ENCODE results near the gene HIVEP2. TPM values are rescaled to one million over a fixed set of nuclear protein-coding genes. Genes with fewer than 3 reads are reported as not detected.
A peak's percentile ranks its signal among the peaks of the same experiment; 100 is the strongest.

HIVEP2 gene
- total and polyA plus RNA-seq, 2 donors (not counting 3 experiments of a cell fraction or from before 2014, with no cell fraction given): 1.3 to 4.7 TPM

DNA sequence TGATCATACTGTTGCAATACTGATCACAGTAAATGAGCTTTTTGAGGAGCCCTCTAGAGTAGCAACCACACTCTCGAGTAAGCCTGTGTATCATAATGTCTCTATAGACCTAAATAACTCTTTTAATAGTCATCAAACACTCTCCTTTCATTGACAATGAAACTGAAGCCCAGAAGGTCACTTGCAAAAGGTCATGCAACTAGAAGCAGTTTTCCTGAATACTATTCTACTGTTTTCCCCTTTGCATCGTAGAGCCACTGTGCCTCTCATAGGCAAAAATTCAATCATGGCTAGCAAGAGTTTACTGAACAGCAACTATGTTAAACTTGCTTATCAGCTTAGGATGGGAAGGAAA is 105.3 kb downstream of the HIVEP2 start:
- Histone ChIP-seq H3K27me3 (ENCODE audit: control insufficient read depth in 2 of 2, insufficient read depth in 2 of 2, low read length in 2 of 2) (no peaks in the 10 kb centered on the region), H3K4me1 (ENCODE audit: control insufficient read depth, extremely low read depth, insufficient read depth, low read length) (peaks cover 35% of the 10 kb centered on the region), H3K9me1 (replicated peaks; ENCODE audit: control insufficient read depth, extremely low read depth, insufficient read depth, low read length) (no peaks in the 10 kb centered on the region), H3K9ac (replicated peaks; ENCODE audit: extremely low read depth, insufficient read depth, low read length) (no peak overlapping the region), H3K4me2 (ENCODE audit: insufficient read depth, low read length) (no peak overlapping the region), H3K36me3 (ENCODE audit: control insufficient read depth in 2 of 2, extremely low read depth in 1 of 2, insufficient read depth in 2 of 2, low read length in 2 of 2) (no peaks in the 10 kb centered on the region), H4K20me1 (replicated peaks; ENCODE audit: control insufficient read depth, extremely low read depth, insufficient read depth, low read length) (no peaks in the 10 kb centered on the region), H3K4me3 (replicated peaks in 1 of 3; ENCODE audit: insufficient read depth in 1 of 3, low read depth in 1 of 3, low read length in 3 of 3) (no peak overlapping the region), H3K27ac (ENCODE audit: insufficient read depth, low read depth, low read length) (no peak overlapping the region), H2AFZ (ENCODE audit: low read depth, low read length) (no peak overlapping the region), H3K79me2 (ENCODE audit: control insufficient read depth, insufficient read depth, low read length) (no peaks in the 10 kb centered on the region), H3K9me3 (replicated peaks; ENCODE audit: control insufficient read depth, insufficient read depth, low read length) (no peaks in the 10 kb centered on the region)
- dilution Hi-C loops (cut with MboI; ENCODE audit: extremely low pct_ligation_motif_present, low sequenced_read_pairs) (no loop called here), intact Hi-C loops (cut with micrococcal nuclease) (loop anchor here (10.0 kb wide), 1 partner anchor 425 kb away; no protein-coding TSS in a partner anchor)
- ChIA-PET CTCF (interaction anchor here (1.0 to 1.5 kb wide), 4 partner anchors 10 to 146 kb away, joined by 3 to 7 read pairs (median 4); no protein-coding TSS in a partner anchor), POLR2A (no interaction called here)
- FAIRE-seq: no peak
- peak; percentile 18 for DNase-seq (ENCODE audit: low read depth, low spot score)
- no TSS peak for BruUV-seq (replicated peaks)
- no peak for TF ChIP-seq POLR2A (IDR thresholded peaks at IDR 0.05; ENCODE audit: low read depth, low read length)
- no peak for TF ChIP-seq JUN (IDR thresholded peaks at IDR 0.05; ENCODE audit: borderline replicate concordance, insufficient read depth, insufficient read length, low read depth)
- TF ChIP-seq FOS (IDR thresholded peaks at IDR 0.05; ENCODE audit: borderline replicate concordance, insufficient read depth, low read length): no peak
- no peak for TF ChIP-seq GATA2 (IDR thresholded peaks at IDR 0.05; ENCODE audit: insufficient read depth, insufficient read length, low read depth, low read length)

DNA sequence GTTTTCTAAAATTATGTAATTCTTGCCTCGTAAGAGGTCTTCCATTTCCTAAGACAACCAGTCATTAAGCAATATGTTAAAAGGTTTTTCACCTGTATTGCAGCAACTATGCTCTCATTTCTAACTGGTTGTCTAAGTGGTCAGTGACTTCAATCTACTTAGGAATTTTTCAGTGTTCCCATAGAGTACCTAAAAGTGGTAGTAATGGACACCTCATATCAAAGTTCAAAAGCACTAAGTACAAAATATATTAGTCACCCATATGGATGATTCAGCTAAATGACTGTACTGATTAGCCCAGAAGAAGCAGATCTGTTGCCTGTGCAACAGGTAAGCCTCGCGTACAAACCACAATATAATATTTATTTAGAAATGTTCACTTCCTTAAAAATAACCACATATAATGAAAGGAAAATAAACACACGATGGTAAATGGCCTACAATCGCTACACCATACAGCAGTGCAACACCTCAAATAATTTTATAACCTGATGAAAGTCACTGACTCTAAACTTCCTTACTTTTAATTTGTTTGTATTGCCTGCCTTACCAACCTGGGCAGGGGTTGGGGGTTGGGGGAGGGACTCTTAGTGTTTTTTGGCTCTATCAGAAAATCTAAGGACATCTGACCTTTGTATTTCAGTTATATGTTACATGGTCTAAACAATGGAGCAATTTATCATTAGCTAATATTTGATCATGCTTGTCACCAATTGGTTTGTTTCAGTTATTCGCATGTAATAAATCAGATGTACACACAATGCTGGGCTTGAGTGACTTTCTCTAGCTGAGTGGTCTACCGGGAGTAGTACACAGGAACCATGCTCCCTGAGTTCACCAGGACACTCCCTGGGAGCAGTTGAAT is 105.9 kb downstream of the HIVEP2 start:
- H3K36me3 ChIP-seq (ENCODE audit: control insufficient read depth in 2 of 2, extremely low read depth in 1 of 2, insufficient read depth in 2 of 2, low read length in 2 of 2): no peaks in the 10 kb centered on the region
- no peak overlapping the region for H3K9ac ChIP-seq (replicated peaks; ENCODE audit: extremely low read depth, insufficient read depth, low read length)
- H3K4me2 ChIP-seq (ENCODE audit: insufficient read depth, low read length): peak overlapping the region; percentile 8
- dilution Hi-C loops (cut with MboI; ENCODE audit: extremely low pct_ligation_motif_present, low sequenced_read_pairs) (no loop called here), intact Hi-C loops (cut with micrococcal nuclease) (no loop called here)
- no peaks in the 10 kb centered on the region for H3K79me2 ChIP-seq (ENCODE audit: control insufficient read depth, insufficient read depth, low read length)
- H3K4me3 ChIP-seq (replicated peaks in 1 of 3; ENCODE audit: insufficient read depth in 1 of 3, low read depth in 1 of 3, low read length in 3 of 3): no peak overlapping the region
- no peaks in the 10 kb centered on the region for H3K9me1 ChIP-seq (replicated peaks; ENCODE audit: control insufficient read depth, extremely low read depth, insufficient read depth, low read length)
- DNase-seq (ENCODE audit: low read depth, low spot score): peak; percentile 39
- POLR2A ChIA-PET: no interaction called here
- H3K27me3 ChIP-seq (ENCODE audit: control insufficient read depth in 2 of 2, insufficient read depth in 2 of 2, low read length in 2 of 2): no peaks in the 10 kb centered on the region
- no peaks in the 10 kb centered on the region for H3K9me3 ChIP-seq (replicated peaks; ENCODE audit: control insufficient read depth, insufficient read depth, low read length)
- CTCF ChIA-PET: interaction anchor here (1.0 to 1.5 kb wide), 4 partner anchors 10 to 145 kb away, joined by 3 to 7 read pairs (median 4); no protein-coding TSS in a partner anchor
- no peak overlapping the region for H2AFZ ChIP-seq (ENCODE audit: low read depth, low read length)
- H3K4me1 ChIP-seq (ENCODE audit: control insufficient read depth, extremely low read depth, insufficient read depth, low read length): peaks cover 32% of the 10 kb centered on the region
- TF ChIP-seq, protein P1, sequence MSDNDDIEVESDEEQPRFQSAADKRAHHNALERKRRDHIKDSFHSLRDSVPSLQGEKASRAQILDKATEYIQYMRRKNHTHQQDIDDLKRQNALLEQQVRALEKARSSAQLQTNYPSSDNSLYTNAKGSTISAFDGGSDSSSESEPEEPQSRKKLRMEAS (IDR thresholded peaks at IDR 0.05; ENCODE audit: insufficient read depth, insufficient read length): no peak
- TF ChIP-seq FOS (IDR thresholded peaks at IDR 0.05; ENCODE audit: borderline replicate concordance, insufficient read depth, low read length): peak; percentile 83
- FAIRE-seq: no peak
- no peak overlapping the region for H3K27ac ChIP-seq (ENCODE audit: insufficient read depth, low read depth, low read length)
- no peaks in the 10 kb centered on the region for H4K20me1 ChIP-seq (replicated peaks; ENCODE audit: control insufficient read depth, extremely low read depth, insufficient read depth, low read length)
- BruUV-seq (replicated peaks): no TSS peak
